Measurements from ENCODE around the gene SERPINB5.

Gene SERPINB5

DNA sequence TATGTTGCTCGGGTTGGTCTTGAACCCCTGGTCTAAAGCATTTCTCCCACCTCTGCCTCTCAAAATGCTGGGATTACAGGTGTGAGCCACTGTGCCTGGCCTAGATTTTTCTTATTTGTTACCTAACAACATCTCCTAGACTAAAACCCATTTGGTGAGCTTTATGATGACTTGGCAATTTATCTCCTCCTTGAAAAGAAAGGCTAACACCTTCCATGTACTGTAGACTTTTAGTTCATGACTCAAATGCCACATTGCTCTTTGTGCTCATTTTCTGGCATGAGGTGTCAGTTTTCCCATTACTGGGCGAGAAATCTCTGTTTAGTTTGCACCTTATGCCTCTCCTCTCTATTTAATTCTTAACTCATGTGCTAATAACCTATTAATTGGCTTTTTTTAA lies 12.3 kb upstream of the SERPINB5 start:
- no peak for DNase-seq (ENCODE audit: insufficient read length, low spot score)
- FAIRE-seq = no peak
- TF ChIP-seq TAF1 (IDR thresholded peaks at IDR 0.05; ENCODE audit: low read depth, low read length) (no peak), POLR2AphosphoS5 (IDR thresholded peaks at IDR 0.05; ENCODE audit: low read depth, low read length) (no peak), PAX5 (IDR thresholded peaks at IDR 0.05; ENCODE audit: insufficient read depth, low read length, severe bottlenecking) (no peak), POLR2A (IDR thresholded peaks at IDR 0.05; ENCODE audit: low read depth, low read length) (no peak), SPI1 (IDR thresholded peaks at IDR 0.05; ENCODE audit: low read depth, low read length) (no peak), POU2F2 (IDR thresholded peaks at IDR 0.05; ENCODE audit: low read depth, low read length) (no peak)

DNA sequence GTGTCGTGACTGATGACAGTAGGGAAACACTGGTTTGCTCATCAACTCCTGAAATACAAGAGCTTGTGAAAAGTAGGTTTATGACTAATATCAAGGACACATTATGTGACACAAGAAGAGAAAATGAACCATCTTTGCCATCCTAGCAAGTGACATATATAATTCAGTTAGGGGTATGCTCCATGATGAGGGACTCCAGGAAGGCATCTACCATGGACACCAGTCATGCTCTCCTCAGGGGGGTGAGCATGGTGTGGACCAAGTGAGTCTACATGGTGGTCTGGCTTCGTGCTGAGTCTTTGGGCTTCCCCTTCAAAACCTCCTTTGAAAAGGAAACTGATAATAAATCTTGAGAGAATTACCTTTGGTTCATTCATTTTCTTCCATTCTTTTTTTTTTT lies 11.7 kb upstream of the SERPINB5 start:
- DNase-seq (ENCODE audit: insufficient read length, low spot score) (no peak), FAIRE-seq (no peak)
- TF ChIP-seq POLR2A (IDR thresholded peaks at IDR 0.05; ENCODE audit: low read depth, low read length) (no peak), SPI1 (IDR thresholded peaks at IDR 0.05; ENCODE audit: low read depth, low read length) (no peak), PAX5 (IDR thresholded peaks at IDR 0.05; ENCODE audit: insufficient read depth, low read length, severe bottlenecking) (no peak), POLR2AphosphoS5 (IDR thresholded peaks at IDR 0.05; ENCODE audit: low read depth, low read length) (no peak), TAF1 (IDR thresholded peaks at IDR 0.05; ENCODE audit: low read depth, low read length) (no peak), POU2F2 (IDR thresholded peaks at IDR 0.05; ENCODE audit: low read depth, low read length) (no peak)

DNA sequence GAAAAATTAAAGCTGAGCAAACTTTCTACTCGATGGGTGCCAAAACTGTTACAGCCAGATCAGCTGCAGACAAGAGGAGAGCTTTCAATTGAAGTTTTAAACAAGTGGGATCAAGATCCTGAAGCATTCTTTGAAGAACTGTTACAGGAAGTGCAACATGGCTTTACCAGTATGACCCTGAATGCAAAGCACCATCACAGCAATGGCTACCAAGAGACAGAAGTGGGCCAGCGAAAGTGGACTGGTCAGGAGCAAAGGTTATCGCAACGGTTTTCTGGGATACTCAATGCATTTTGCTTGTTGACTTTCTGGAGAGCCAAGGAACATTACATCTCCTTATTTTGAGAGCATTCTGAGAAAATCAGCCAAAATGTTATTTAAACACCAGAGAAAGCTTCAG lies 9.1 kb upstream of the SERPINB5 start:
- DNase-seq (ENCODE audit: insufficient read length, low spot score) (no peak), FAIRE-seq (no peak)
- TF ChIP-seq POU2F2 (IDR thresholded peaks at IDR 0.05; ENCODE audit: low read depth, low read length) = no peak
- TF ChIP-seq TAF1 (IDR thresholded peaks at IDR 0.05; ENCODE audit: low read depth, low read length) = no peak
- no peak for TF ChIP-seq POLR2AphosphoS5 (IDR thresholded peaks at IDR 0.05; ENCODE audit: low read depth, low read length)
- no peak for TF ChIP-seq POLR2A (IDR thresholded peaks at IDR 0.05; ENCODE audit: low read depth, low read length)
- TF ChIP-seq PAX5 (IDR thresholded peaks at IDR 0.05; ENCODE audit: insufficient read depth, low read length, severe bottlenecking) = no peak
- TF ChIP-seq SPI1 (IDR thresholded peaks at IDR 0.05; ENCODE audit: low read depth, low read length) = no peak

DNA sequence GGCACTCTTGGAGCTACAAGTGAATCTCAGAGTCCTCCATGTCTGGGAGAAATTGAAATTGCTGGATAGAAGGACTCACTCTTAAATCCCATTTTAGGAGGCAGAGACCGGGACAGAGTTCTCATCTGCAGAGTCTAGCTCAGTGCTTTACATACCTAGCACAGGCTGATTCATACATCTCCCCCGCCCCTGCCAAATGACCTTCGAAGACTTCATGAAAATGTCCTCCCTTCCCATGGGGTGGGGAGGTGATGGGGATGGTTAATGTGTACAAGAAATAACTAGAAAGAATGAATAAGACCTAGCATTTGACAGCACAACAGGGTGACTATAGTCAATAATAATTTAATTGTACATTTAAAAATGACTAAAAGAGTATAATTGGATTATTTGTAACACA lies 8.2 kb upstream of the SERPINB5 start:
- FAIRE-seq = no peak
- no peak for TF ChIP-seq POU2F2 (IDR thresholded peaks at IDR 0.05; ENCODE audit: low read depth, low read length)
- no peak for TF ChIP-seq POLR2AphosphoS5 (IDR thresholded peaks at IDR 0.05; ENCODE audit: low read depth, low read length)
- TF ChIP-seq POLR2A (IDR thresholded peaks at IDR 0.05; ENCODE audit: low read depth, low read length) = no peak
- TF ChIP-seq TAF1 (IDR thresholded peaks at IDR 0.05; ENCODE audit: low read depth, low read length) = no peak
- no peak for DNase-seq (ENCODE audit: insufficient read length, low spot score)

DNA sequence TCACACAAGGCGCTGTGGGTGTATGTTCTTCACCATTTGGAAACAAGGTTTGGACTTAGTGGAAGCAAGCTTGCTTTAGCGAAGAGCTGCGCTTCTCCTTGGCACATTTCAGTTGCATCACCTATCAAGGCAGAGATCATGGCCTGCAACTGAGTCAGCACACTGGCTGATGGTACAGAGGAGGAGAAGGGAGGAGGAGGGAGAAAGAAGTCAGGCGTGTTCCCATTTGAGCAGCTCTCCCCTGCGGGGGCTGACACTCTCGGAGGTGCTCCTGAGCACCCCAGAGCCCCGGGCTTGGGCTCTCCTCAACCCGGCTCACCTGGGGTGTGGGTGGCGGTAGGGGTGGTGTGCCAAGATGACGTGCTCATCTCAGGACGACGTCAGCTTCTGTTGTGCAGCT lies 6.0 kb upstream of the SERPINB5 start:
- FAIRE-seq = no peak
- DNase-seq (ENCODE audit: insufficient read length, low spot score) = no peak
- no peak for TF ChIP-seq POU2F2 (IDR thresholded peaks at IDR 0.05; ENCODE audit: low read depth, low read length)
- no peak for TF ChIP-seq TAF1 (IDR thresholded peaks at IDR 0.05; ENCODE audit: low read depth, low read length)
- no peak for TF ChIP-seq SPI1 (IDR thresholded peaks at IDR 0.05; ENCODE audit: low read depth, low read length)
- no peak for TF ChIP-seq PAX5 (IDR thresholded peaks at IDR 0.05; ENCODE audit: insufficient read depth, low read length, severe bottlenecking)
- TF ChIP-seq POLR2A (IDR thresholded peaks at IDR 0.05; ENCODE audit: low read depth, low read length) = no peak
- TF ChIP-seq POLR2AphosphoS5 (IDR thresholded peaks at IDR 0.05; ENCODE audit: low read depth, low read length) = no peak

DNA sequence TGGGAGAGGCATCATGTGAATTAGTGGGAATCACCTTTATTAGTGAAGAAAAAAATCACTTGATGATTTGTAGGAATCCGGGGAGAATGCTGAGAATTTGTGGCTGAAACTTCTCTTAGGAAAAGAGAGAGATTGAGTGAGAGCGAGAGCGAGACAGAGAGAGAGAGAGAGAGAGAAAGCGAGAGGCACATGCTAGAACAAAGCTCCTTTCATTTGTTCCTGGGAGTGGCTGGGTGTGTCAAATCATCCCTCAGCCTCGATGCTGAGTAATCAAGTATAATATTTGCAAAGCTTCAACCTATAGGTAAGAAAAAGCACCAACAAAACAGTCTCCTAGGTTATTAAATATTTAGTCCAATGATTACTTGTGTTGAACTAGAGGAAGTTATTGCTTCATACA lies 4.4 kb upstream of the SERPINB5 start:
- no peak for DNase-seq (ENCODE audit: insufficient read length, low spot score)
- FAIRE-seq = no peak
- no peak for TF ChIP-seq POU2F2 (IDR thresholded peaks at IDR 0.05; ENCODE audit: low read depth, low read length)
- no peak for TF ChIP-seq PAX5 (IDR thresholded peaks at IDR 0.05; ENCODE audit: insufficient read depth, low read length, severe bottlenecking)
- no peak for TF ChIP-seq POLR2A (IDR thresholded peaks at IDR 0.05; ENCODE audit: low read depth, low read length)
- no peak for TF ChIP-seq SPI1 (IDR thresholded peaks at IDR 0.05; ENCODE audit: low read depth, low read length)
- no peak for TF ChIP-seq POLR2AphosphoS5 (IDR thresholded peaks at IDR 0.05; ENCODE audit: low read depth, low read length)
- no peak for TF ChIP-seq TAF1 (IDR thresholded peaks at IDR 0.05; ENCODE audit: low read depth, low read length)

DNA sequence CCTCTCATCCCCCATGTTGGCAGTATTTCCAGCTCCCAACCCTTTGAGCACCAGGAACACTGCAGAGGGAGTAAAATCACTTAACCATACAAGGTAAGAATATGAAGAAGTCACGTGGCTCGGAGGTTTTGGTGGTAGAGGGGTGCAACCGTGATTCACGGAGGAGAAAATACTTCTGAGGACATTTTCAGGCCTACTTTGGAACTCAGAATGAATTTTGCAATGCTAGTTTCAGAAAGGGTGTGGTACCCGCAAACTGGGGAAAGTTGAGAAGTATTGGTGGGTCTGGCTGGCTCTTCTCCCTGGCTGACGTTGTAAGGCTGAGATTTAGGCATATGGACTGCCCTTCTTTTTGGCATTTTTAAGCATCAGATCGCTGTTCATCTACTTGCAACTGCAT lies 442 bp downstream of the SERPINB5 start:
- no peak for DNase-seq (ENCODE audit: insufficient read length, low spot score)
- FAIRE-seq = no peak
- TF ChIP-seq TAF1 (IDR thresholded peaks at IDR 0.05; ENCODE audit: low read depth, low read length) = no peak
- no peak for TF ChIP-seq PAX5 (IDR thresholded peaks at IDR 0.05; ENCODE audit: insufficient read depth, low read length, severe bottlenecking)
- TF ChIP-seq POU2F2 (IDR thresholded peaks at IDR 0.05; ENCODE audit: low read depth, low read length) = no peak
- TF ChIP-seq POLR2A (IDR thresholded peaks at IDR 0.05; ENCODE audit: low read depth, low read length) = no peak
- TF ChIP-seq SPI1 (IDR thresholded peaks at IDR 0.05; ENCODE audit: low read depth, low read length) = no peak
- no peak for TF ChIP-seq POLR2AphosphoS5 (IDR thresholded peaks at IDR 0.05; ENCODE audit: low read depth, low read length)

DNA sequence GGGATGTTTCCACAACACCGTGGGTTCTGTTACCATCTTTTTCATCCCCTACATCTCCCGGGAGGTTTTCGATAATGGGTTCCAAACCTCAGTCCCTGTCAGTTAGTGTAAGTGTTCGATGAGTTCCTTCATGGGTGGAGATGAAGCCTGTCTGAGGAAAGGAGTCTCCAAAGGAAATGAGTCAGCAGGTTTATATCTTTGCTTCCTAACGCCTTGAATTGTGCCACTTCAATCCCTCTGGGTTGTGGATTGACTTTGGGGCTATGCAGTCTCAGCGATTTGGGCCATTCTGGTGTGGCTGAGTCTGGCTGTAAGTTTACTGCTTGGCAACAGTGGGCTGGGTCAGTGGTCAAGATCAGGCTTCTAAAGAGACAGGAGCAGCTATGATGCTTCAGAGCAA lies 1.2 kb downstream of the SERPINB5 start:
- no peak for TF ChIP-seq PAX5 (IDR thresholded peaks at IDR 0.05; ENCODE audit: insufficient read depth, low read length, severe bottlenecking)
- no peak for TF ChIP-seq POLR2A (IDR thresholded peaks at IDR 0.05; ENCODE audit: low read depth, low read length)
- TF ChIP-seq POLR2AphosphoS5 (IDR thresholded peaks at IDR 0.05; ENCODE audit: low read depth, low read length) = no peak
- no peak for TF ChIP-seq SPI1 (IDR thresholded peaks at IDR 0.05; ENCODE audit: low read depth, low read length)
- no peak for TF ChIP-seq TAF1 (IDR thresholded peaks at IDR 0.05; ENCODE audit: low read depth, low read length)
- no peak for TF ChIP-seq POU2F2 (IDR thresholded peaks at IDR 0.05; ENCODE audit: low read depth, low read length)
- no peak for DNase-seq (ENCODE audit: insufficient read length, low spot score)
- no peak for FAIRE-seq

DNA sequence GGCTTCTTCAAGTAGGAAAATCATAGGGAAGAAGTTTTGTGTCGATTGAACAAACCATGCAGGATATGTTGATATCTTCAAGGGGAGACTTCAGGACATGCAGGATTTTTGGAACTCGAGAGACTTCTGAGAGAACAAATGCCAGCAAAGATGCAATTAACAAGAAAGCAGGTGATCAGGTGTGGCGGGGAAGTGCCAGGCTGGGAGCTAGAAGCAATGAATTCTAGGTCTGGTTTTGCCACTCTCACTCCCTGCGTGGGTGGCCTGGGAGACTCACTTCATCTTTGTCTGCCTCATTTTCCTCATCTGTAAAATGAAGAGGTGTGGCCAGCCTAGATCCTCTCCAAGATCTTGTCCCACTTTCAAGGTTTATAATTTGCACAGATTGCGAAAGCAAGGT lies 3.1 kb downstream of the SERPINB5 start:
- no peak for FAIRE-seq
- no peak for DNase-seq (ENCODE audit: insufficient read length, low spot score)
- TF ChIP-seq SPI1 (IDR thresholded peaks at IDR 0.05; ENCODE audit: low read depth, low read length) (no peak), TAF1 (IDR thresholded peaks at IDR 0.05; ENCODE audit: low read depth, low read length) (no peak), POU2F2 (IDR thresholded peaks at IDR 0.05; ENCODE audit: low read depth, low read length) (no peak), POLR2AphosphoS5 (IDR thresholded peaks at IDR 0.05; ENCODE audit: low read depth, low read length) (no peak), PAX5 (IDR thresholded peaks at IDR 0.05; ENCODE audit: insufficient read depth, low read length, severe bottlenecking) (no peak), POLR2A (IDR thresholded peaks at IDR 0.05; ENCODE audit: low read depth, low read length) (no peak)

DNA sequence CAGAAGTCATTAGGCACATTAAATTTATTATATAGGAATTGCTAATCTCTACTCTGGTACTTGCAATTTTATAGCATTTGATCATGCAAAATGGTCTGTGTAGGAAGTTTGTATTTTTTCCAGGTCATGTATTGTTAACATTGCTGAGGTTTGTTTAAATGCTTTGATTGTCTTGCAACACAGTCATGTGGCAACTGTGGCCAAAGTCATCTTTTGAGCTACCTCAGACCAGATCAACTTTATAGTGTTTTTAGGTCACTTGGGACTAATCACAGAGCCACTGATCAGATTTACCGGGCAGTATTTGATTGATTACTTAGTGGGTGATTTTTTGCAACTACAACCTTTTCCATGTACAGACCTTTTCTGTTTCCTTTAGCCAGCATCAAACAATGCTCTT lies 3.7 kb downstream of the SERPINB5 start:
- TF ChIP-seq SPI1 (IDR thresholded peaks at IDR 0.05; ENCODE audit: low read depth, low read length) = no peak
- TF ChIP-seq POLR2AphosphoS5 (IDR thresholded peaks at IDR 0.05; ENCODE audit: low read depth, low read length) = no peak
- TF ChIP-seq POU2F2 (IDR thresholded peaks at IDR 0.05; ENCODE audit: low read depth, low read length) = no peak
- no peak for TF ChIP-seq POLR2A (IDR thresholded peaks at IDR 0.05; ENCODE audit: low read depth, low read length)
- DNase-seq (ENCODE audit: insufficient read length, low spot score) = no peak
- no peak for FAIRE-seq

All from GM12891 (cell line).